Measurements from ENCODE around the gene UNC79. TPM values are rescaled to one million over a fixed set of nuclear protein-coding genes. Genes with fewer than 3 reads are reported as not detected.

UNC79 gene
- total RNA-seq, 2 donors from 2014 or later, result 0.19 to 0.31 TPM

DNA sequence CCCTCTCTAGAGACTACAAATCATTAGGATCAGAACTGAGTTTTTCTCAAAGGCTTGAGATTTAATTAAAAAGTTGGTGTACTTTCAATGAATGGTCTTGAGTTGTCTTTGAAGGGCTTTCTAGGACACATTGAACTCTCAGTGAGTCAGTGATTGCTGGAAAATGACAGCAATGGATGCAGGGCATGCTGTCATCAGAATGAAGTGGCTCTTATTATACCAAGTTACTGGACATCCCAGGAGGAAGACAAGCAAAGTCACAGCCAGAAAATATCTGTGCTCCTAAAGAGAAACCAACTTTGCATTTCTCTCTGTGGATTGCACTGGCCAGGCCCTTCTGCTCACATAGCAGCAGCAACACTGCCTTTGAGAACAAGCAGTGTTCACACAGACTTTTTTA is 244.9 kb downstream of the UNC79 start:
- Histone ChIP-seq H3K4me1 (no peaks in the 10 kb centered on the region), H3K9me3 (no peaks in the 10 kb centered on the region), H3K27ac (no peak overlapping the region), H3K4me3 (no peak overlapping the region), H3K36me3 (no peaks in the 10 kb centered on the region), H3K27me3 (no peaks in the 10 kb centered on the region)
- TF ChIP-seq, protein P1, sequence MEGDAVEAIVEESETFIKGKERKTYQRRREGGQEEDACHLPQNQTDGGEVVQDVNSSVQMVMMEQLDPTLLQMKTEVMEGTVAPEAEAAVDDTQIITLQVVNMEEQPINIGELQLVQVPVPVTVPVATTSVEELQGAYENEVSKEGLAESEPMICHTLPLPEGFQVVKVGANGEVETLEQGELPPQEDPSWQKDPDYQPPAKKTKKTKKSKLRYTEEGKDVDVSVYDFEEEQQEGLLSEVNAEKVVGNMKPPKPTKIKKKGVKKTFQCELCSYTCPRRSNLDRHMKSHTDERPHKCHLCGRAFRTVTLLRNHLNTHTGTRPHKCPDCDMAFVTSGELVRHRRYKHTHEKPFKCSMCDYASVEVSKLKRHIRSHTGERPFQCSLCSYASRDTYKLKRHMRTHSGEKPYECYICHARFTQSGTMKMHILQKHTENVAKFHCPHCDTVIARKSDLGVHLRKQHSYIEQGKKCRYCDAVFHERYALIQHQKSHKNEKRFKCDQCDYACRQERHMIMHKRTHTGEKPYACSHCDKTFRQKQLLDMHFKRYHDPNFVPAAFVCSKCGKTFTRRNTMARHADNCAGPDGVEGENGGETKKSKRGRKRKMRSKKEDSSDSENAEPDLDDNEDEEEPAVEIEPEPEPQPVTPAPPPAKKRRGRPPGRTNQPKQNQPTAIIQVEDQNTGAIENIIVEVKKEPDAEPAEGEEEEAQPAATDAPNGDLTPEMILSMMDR (IDR thresholded peaks at IDR 0.05), result no peak
- DNase-seq (ENCODE audit: low spot score), result no peak

- Histone ChIP-seq H3K4me3 (no peak overlapping the region), H3K36me3 (no peaks in the 10 kb centered on the region), H3K27ac (no peak overlapping the region), H3K27me3 (no peaks in the 10 kb centered on the region), H3K4me1 (no peaks in the 10 kb centered on the region), H3K9me3 (no peaks in the 10 kb centered on the region)
- no peak for DNase-seq (ENCODE audit: low spot score)
- TF ChIP-seq, protein P1 (IDR thresholded peaks at IDR 0.05), result no peak
These were observed 245.7 kb downstream of the UNC79 start for GRCh38 chr14:93676416-93676958.

DNA sequence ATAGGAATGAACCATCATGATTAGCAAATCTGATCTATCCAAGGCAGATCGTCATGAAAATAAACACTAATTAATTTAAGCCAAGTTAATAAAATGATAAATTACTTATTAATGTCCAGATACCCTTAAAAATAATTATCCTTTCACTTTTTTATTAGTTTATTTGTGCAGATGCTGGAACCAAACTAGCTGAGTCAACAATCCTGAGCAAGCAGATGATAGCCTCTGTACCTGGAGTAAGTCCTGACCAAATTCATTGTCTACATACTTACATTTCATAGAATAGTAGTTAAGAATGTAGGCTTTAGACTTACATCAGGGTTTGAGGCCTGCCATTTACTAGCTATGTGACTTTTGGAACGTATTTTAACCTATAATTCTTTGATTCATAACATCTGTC is 251.7 kb downstream of the UNC79 start:
- H3K27me3 ChIP-seq, result no peaks in the 10 kb centered on the region

DNA sequence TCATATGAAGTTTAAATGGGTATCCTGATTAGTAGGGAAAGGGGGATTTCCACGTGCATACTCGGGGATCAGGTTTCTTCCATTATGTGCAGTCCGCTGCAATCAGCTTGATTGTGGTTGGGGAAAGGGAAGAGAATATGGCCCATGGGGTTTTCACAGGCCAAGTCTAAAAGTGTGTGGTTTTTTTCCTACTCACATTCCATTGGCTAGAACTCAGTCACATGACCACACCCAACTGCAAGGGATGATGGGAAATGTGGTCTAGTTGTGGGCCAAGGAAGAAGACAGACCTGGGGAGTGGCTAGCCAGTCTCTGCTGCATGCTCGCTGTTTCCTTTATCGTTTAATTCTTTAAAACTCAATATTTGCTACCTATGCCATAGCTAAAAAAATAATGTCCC is 252.5 kb downstream of the UNC79 start:
- TF ChIP-seq, protein P1 (IDR thresholded peaks at IDR 0.05), result no peak
- no peak overlapping the region for H3K4me3 ChIP-seq
- H3K4me1 ChIP-seq, result no peaks in the 10 kb centered on the region
- no peaks in the 10 kb centered on the region for H3K9me3 ChIP-seq
- DNase-seq (ENCODE audit: low spot score), result no peak
- H3K27me3 ChIP-seq, result no peaks in the 10 kb centered on the region
- no peak overlapping the region for H3K27ac ChIP-seq
- H3K36me3 ChIP-seq, result no peaks in the 10 kb centered on the region

More for the DNA sequence above, 251.7 kb downstream of the UNC79 start:
- no peak for DNase-seq (ENCODE audit: low spot score)
- TF ChIP-seq, protein P1 (IDR thresholded peaks at IDR 0.05), result no peak
- Histone ChIP-seq H3K27ac (no peak overlapping the region), H3K36me3 (no peaks in the 10 kb centered on the region), H3K4me1 (no peaks in the 10 kb centered on the region), H3K4me3 (no peak overlapping the region), H3K9me3 (no peaks in the 10 kb centered on the region)

GRCh38 chr14:93685121-93685895 is 254.6 kb downstream of the UNC79 start:
- no peak overlapping the region for H3K27ac ChIP-seq
- no peaks in the 10 kb centered on the region for H3K36me3 ChIP-seq
- no peaks in the 10 kb centered on the region for H3K9me3 ChIP-seq
- TF ChIP-seq, protein P1 (IDR thresholded peaks at IDR 0.05), result no peak
- DNase-seq (ENCODE audit: low spot score), result no peak
- H3K27me3 ChIP-seq, result no peaks in the 10 kb centered on the region
- H3K4me3 ChIP-seq, result no peak overlapping the region
- H3K4me1 ChIP-seq, result no peaks in the 10 kb centered on the region
